ENCODE results near the gene TNC. TPM values are rescaled to one million over a fixed set of nuclear protein-coding genes. Genes with fewer than 3 reads are reported as not detected.

The TNC gene
- total RNA-seq, 1 experiment from 2014 or later, result 106 TPM

GRCh38 chr9:115036691-115037090 is 81.3 kb downstream of the TNC start:
- in situ Hi-C loops (cut with HindIII; ENCODE audit: low pct_unique_long_range_greater_than_20kb, low sequenced_read_pairs), result no loop called here
- DNase-seq (ENCODE audit: low read depth, low spot score), result no peak

DNA sequence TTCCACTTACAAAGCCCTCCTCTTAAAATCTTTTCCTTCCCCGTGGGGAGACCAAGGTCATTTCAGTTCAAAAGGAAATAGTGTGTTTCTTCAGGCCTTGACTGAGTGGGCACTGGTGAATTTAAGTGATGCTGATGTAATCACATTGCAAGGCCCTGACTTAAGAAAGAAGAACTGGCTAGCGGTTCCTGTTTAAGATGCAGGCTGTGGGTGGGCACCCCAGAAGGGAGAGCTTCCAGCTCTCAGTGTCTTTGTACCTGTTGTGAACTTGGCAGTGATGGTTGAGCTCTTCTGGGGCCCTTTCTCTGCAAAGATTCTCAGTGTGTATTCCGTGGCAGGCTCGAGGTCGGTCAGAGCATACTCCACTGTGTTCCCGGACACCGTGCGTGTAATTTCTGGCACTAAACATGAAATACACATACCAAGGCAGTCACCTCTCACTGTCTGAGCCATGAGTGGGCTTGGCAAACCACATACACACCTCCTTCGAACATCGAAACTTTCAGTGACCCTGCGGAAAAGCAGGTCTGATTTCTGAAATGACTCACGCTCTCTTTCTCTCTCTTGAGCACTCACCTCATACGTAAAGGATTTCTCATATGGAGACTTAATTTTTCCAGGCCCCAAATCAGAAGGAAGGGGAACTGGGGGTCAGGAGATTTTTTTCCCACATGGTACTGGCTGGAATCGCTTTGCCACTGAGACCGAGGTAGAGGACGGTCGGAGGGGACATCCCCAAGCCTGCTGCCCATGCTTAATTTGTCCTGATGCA is 81.9 kb downstream of the TNC start:
- no peak for DNase-seq (ENCODE audit: low read depth, low spot score)
- in situ Hi-C loops (cut with HindIII; ENCODE audit: low pct_unique_long_range_greater_than_20kb, low sequenced_read_pairs), result no loop called here

- in situ Hi-C loops (cut with HindIII; ENCODE audit: low pct_unique_long_range_greater_than_20kb, low sequenced_read_pairs), result no loop called here
- DNase-seq (ENCODE audit: low read depth, low spot score), result no peak
Measured at GRCh38 chr9:115034801-115035200, 83.2 kb downstream of the TNC start.

DNA sequence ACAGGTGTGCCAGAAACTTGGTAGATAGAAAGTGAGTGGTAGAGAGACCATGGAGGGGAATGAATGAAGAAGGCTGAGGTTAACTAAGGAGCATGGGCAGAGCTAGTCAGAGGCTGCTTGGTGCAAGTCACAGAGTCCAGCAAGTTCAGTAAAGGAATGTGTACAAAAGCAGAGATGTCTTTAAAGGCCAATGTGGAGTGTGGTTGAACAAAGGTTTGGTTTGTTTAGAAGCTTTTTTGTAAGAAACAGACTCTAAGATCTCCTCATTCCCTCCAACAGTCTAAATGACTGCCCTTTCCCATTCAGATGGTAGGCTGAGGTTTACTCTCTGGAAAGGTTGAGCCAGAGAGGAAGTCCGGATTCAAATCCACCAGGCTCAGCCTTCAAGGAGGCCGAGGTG is 84.2 kb downstream of the TNC start:
- in situ Hi-C loops (cut with HindIII; ENCODE audit: low pct_unique_long_range_greater_than_20kb, low sequenced_read_pairs), result no loop called here
- peak; percentile 30 for DNase-seq (ENCODE audit: low read depth, low spot score)

DNA sequence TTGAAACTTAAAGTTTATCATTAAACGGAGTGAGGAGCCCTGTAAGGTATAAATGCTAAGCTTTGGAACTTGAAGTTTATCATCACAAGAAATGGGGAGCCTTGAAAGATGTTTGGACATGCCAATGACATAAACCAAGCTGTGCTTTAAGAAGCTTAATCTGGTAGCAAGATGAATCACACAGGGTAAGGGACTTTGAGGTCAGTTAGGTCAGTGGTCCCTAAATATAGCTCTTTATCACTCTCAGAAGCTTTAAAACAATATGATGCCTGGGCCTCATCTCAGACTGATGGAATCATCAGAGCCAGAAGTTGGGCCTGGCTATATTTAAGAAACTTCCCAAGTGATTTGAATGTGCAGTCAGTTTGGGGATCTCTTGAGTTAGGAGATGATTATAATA is 85.7 kb downstream of the TNC start:
- in situ Hi-C loops (cut with HindIII; ENCODE audit: low pct_unique_long_range_greater_than_20kb, low sequenced_read_pairs), result no loop called here
- no peak for DNase-seq (ENCODE audit: low read depth, low spot score)

GRCh38 chr9:115030006-115030405 is 88.0 kb downstream of the TNC start:
- DNase-seq (ENCODE audit: low read depth, low spot score), result no peak
- in situ Hi-C loops (cut with HindIII; ENCODE audit: low pct_unique_long_range_greater_than_20kb, low sequenced_read_pairs), result no loop called here

- DNase-seq (ENCODE audit: low read depth, low spot score), result no peak
- in situ Hi-C loops (cut with HindIII; ENCODE audit: low pct_unique_long_range_greater_than_20kb, low sequenced_read_pairs), result no loop called here
Measured at GRCh38 chr9:115025721-115026120, 92.2 kb downstream of the TNC start.

DNA sequence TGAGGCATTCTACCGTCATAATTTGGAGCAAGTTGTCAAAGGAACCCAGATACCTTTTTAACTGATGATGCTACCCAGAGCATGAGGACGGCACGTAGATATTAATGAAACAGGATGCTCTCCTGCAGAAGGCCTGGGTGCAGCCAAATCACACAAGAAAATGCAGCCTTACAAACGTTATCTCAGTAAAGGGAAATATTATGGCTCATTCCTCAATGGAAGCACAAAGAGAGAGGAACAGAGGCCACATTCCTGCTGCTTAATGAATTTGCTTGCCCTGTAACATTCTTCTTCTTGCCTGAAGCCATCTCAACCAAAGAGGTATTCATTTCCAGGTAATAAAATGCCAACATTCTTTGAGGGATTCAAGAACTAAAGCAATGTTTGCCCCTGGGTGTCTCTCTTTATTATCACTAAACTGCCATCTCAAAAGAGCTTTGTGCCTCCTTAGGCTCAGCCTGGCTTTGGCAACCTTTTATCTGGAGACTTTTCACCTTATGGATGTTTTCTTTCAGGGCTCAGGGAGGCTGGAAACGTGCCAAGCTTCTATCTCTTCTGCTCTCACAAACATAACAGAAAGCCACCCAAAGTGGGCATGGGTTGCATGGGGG is 92.9 kb downstream of the TNC start:
- DNase-seq (ENCODE audit: low read depth, low spot score), result no peak
- in situ Hi-C loops (cut with HindIII; ENCODE audit: low pct_unique_long_range_greater_than_20kb, low sequenced_read_pairs), result no loop called here

DNA sequence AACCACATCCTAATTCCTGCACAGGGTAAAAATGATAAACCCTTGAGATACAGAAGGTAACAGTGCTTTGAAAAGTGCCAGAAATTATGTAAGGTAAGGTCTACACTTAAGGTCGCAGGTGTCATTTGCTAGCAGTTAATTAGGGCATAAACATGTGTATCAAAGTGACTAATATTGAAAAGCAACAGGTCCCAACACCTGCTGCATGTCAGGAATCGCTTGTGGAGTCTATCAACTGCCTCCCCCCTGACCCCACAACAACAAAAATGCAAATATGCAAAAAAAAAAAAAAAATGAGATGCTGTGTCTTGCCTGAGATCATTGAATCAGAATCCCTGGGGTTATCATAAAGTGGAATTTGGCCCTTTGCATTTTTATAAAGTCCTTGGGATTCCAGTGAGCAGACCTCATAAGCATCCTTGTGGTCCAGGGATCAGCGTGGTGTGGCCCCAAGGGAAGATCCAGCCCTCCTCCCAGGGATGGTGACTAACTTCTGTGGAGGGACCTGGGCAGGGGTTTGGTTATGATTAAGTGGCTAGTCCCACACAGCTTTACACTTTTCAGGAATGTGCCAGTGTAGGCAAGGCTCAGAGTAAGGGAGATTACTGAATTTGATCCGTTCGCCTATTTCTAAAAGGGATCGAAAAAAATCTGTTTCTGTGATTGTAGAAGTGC is 95.1 kb downstream of the TNC start:
- in situ Hi-C loops (cut with HindIII; ENCODE audit: low pct_unique_long_range_greater_than_20kb, low sequenced_read_pairs), result no loop called here
- DNase-seq (ENCODE audit: low read depth, low spot score), result no peak

DNA sequence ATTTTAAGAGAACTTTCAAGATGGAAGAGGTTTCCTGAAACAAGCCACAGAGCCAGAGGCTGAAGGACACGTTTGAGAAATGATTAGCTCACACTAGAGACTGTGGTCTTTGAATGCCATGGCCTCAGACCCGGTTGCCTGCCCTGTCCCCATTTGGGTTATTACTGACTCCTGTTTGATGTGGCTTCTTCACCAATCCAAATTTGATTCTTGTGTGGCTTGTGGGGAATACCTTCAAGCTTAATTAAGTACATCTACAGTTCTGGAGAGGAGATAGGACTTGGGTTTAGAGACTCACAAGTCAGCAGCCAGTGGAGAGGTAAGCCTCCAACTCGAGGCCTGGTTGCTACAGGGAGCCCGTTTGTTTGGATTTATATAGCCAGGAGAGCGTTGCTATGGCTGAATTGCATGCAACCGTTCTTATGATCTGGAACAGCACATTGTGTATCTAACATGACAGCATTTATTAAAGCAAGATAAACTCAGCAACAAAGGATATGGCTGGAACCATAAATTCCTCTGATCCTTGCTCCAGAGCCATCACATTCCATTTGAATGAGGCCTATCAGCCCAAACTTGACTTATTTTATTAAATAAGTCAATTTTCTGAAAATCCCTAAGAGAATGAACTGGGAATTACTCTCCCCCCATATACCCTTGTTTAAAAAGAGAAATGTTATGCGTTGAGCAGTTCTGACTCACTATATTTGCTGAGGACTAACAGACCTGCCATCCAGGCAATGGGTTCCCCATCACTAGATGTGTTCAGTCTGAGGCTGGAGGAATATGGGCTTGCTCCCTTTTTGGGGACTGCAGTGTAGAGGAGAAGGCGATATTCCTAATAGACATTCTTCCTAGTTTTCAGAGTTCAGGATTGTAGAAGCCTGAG is 99.2 kb downstream of the TNC start:
- DNase-seq (ENCODE audit: low read depth, low spot score), result no peak
- in situ Hi-C loops (cut with HindIII; ENCODE audit: low pct_unique_long_range_greater_than_20kb, low sequenced_read_pairs), result no loop called here

- in situ Hi-C loops (cut with HindIII; ENCODE audit: low pct_unique_long_range_greater_than_20kb, low sequenced_read_pairs), result no loop called here
- DNase-seq (ENCODE audit: low read depth, low spot score), result no peak
Measured at GRCh38 chr9:115016344-115016743, 101.6 kb downstream of the TNC start.

DNA sequence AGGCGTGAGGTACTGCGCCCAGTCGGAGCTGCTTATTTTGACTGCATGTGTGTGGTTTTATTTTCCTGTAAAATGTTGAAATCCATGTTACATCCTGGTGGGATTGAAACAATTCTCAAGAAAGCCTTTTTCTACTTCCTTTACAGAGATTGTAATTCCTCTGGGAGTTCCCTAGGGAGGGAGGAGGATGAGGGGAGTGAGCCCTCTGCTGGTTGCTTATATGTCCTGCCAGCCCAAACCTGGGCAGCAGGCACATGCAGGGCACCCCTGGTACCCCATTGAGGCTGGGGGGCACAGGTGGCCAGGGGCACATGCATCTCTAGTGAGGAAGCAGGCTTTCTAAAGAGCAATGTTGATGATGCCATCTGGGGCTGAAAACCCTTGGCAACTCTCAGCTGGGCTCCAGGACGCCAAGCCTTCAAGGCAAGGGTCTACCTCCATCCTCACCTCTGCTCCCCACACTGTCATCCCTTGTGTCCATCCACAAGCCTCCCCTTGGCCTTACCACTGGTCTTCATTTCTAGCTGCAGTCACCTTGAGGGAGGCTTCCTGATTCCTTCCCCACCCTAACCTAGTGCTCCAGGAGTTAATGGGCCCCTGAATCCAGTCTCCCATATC is 102.8 kb downstream of the TNC start:
- in situ Hi-C loops (cut with HindIII; ENCODE audit: low pct_unique_long_range_greater_than_20kb, low sequenced_read_pairs), result no loop called here
- peak; percentile 75 for DNase-seq (ENCODE audit: low read depth, low spot score)

DNA sequence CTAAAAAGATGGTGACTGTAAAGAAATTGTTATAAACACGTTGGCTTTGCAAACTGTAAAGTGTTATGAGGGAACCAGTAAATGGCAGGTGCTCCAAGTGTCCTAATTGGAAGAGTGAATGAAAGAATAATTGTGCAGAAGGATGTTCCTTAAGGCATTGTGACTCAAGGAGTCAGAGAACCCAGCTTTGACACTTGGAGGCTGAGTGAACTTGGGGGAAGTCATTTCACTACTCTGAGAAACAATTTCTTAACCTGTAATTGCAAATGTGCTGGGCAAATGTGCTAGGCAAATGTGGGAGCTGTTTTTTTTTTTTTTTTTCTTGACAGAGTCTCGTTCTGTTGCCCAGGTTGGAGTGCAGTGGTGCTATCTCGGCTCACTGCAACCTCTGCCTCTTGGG is 103.5 kb downstream of the TNC start:
- in situ Hi-C loops (cut with HindIII; ENCODE audit: low pct_unique_long_range_greater_than_20kb, low sequenced_read_pairs), result no loop called here
- DNase-seq (ENCODE audit: low read depth, low spot score), result no peak

DNA sequence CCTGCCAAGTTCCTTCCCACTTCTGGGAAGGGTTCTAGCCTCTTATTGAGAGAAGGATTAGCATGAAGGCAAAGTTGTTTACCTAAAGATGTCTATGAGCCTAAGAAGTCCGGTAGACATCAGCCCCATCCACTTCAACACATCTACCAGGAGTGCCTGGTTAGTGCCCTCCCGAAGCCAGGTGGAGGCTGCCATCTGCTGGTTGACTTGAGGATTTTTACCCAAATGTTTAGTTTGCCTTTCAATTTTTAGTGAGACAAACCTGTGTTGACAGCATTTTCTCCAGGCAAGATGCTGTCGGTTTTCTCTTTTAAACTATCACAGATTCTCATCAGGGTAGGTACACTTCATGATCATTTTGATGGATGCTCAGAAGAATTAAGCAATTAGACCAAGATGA is 104.0 kb downstream of the TNC start:
- in situ Hi-C loops (cut with HindIII; ENCODE audit: low pct_unique_long_range_greater_than_20kb, low sequenced_read_pairs), result no loop called here
- peak; percentile 82 for DNase-seq (ENCODE audit: low read depth, low spot score)

DNA sequence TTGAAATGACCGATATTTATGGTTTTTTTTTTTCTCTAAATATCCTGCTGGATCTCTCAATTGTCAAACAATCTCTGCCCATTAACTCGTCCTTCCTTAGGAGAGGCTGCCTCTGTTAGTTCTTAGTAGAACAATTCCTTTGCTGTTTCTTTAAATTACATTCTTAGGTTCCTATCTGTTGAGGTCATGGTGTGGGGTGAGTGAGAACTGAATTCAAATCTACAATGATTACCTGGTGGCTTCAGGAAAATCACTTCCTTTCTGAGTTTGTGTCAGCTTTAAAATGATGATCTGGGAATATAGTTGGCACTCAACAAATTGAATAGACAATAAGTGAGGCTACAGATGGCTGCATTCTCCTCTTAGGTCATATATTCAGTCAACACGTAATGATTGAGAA is 105.5 kb downstream of the TNC start:
- DNase-seq (ENCODE audit: low read depth, low spot score), result no peak
- in situ Hi-C loops (cut with HindIII; ENCODE audit: low pct_unique_long_range_greater_than_20kb, low sequenced_read_pairs), result no loop called here

DNA sequence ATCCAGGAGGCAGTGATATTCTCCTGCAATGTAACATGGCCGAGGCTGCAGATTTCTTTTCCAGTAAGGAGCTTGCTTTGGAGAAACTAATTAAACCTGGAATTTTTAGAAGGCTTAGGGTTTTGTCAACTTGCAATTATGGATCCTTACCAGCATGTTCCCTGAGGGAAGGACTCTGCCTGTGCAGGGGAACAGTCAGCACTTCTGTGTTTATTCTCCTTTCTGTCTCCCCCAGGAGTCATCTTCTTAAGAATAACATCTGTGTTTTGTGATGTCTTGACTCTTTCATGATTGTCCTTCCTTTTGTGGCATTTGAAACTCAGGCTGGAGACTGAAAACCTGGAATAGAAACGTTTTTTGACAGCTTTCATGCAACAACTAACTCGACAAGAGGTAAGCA is 107.1 kb downstream of the TNC start:
- DNase-seq (ENCODE audit: low read depth, low spot score), result no peak
- in situ Hi-C loops (cut with HindIII; ENCODE audit: low pct_unique_long_range_greater_than_20kb, low sequenced_read_pairs), result no loop called here

- DNase-seq (ENCODE audit: low read depth, low spot score), result peak; percentile 36
- in situ Hi-C loops (cut with HindIII; ENCODE audit: low pct_unique_long_range_greater_than_20kb, low sequenced_read_pairs), result no loop called here
Measured at GRCh38 chr9:115008536-115009270, 109.3 kb downstream of the TNC start.

Data from SK-MEL-5 (cell line).